ENCODE results near the gene EDARADD.

The EDARADD gene

GRCh38 chr1:236356141-236356540 lies 37.9 kb upstream of the EDARADD start:
- no peak overlapping the region for H2BK12ac ChIP-seq (ENCODE audit: low read length)
- no peak overlapping the region for H2AFZ ChIP-seq (ENCODE audit: low read length)
- no peak overlapping the region for H3K23ac ChIP-seq (ENCODE audit: low read depth, low read length, poor library complexity)
- no peak overlapping the region for H3K4me2 ChIP-seq (ENCODE audit: insufficient read depth, low read length, poor library complexity, severe bottlenecking)
- no peak for DNase-seq (ENCODE audit: low spot score)
- H3K9me3 ChIP-seq (replicated peaks in 1 of 2; ENCODE audit: control insufficient read depth in 2 of 2, insufficient read depth in 1 of 2, low read depth in 1 of 2, low read length in 2 of 2) = no peaks in the 10 kb centered on the region
- no peak overlapping the region for H2BK15ac ChIP-seq (ENCODE audit: low read length)
- no peak overlapping the region for H3K4me3 ChIP-seq (ENCODE audit: low read length in 2 of 2)
- no peak overlapping the region for H3K18ac ChIP-seq (ENCODE audit: low read length)
- no peak overlapping the region for H2BK5ac ChIP-seq (ENCODE audit: low read length)
- H4K91ac ChIP-seq (ENCODE audit: low read depth, low read length, poor library complexity) = no peak overlapping the region
- no peaks in the 10 kb centered on the region for H3K27me3 ChIP-seq (ENCODE audit: control insufficient read depth in 3 of 3, insufficient read depth in 3 of 3, low read depth in 1 of 3, low read length in 3 of 3)
- WGBS, 2 donors (ENCODE audit: extremely low coverage in 2 of 2, insufficient read length in 2 of 2, insufficient replicate concordance in 1 of 2) = no CpG with 5 or more reads among the region's 2 CpGs
- H3K36me3 ChIP-seq (replicated peaks in 1 of 2; ENCODE audit: control insufficient read depth in 2 of 2, insufficient read depth in 2 of 2, low read length in 2 of 2) = no peaks in the 10 kb centered on the region
- H3K79me1 ChIP-seq (ENCODE audit: low read depth, low read length) = no peaks in the 10 kb centered on the region
- no peak overlapping the region for H3K27ac ChIP-seq (replicated peaks; ENCODE audit: low read length)
- H3K14ac ChIP-seq (ENCODE audit: low read length) = no peak overlapping the region
- no peak overlapping the region for H3K9ac ChIP-seq (ENCODE audit: low read depth, low read length, poor library complexity)
- H3K4me1 ChIP-seq (ENCODE audit: control insufficient read depth in 2 of 2, insufficient read depth in 1 of 2, low read depth in 1 of 2, low read length in 2 of 2) = no peaks in the 10 kb centered on the region
- H3K4ac ChIP-seq (ENCODE audit: low read length) = no peak overlapping the region
- H2AK5ac ChIP-seq (ENCODE audit: low read depth, low read length) = no peak overlapping the region
- H2BK120ac ChIP-seq (ENCODE audit: low read depth, low read length) = no peak overlapping the region
- H4K8ac ChIP-seq (ENCODE audit: low read depth, low read length) = no peak overlapping the region

GRCh38 chr1:236361909-236362590 lies 32.0 kb upstream of the EDARADD start:
- Histone ChIP-seq H3K18ac (ENCODE audit: low read length) (no peak overlapping the region), H2BK120ac (ENCODE audit: low read depth, low read length) (no peak overlapping the region), H3K14ac (ENCODE audit: low read length) (no peak overlapping the region), H3K4ac (ENCODE audit: low read length) (no peak overlapping the region), H3K4me3 (ENCODE audit: low read length in 2 of 2) (no peak overlapping the region), H3K27me3 (ENCODE audit: control insufficient read depth in 3 of 3, insufficient read depth in 3 of 3, low read depth in 1 of 3, low read length in 3 of 3) (no peaks in the 10 kb centered on the region), H2AK5ac (ENCODE audit: low read depth, low read length) (no peak overlapping the region), H3K4me1 (ENCODE audit: control insufficient read depth in 2 of 2, insufficient read depth in 1 of 2, low read depth in 1 of 2, low read length in 2 of 2) (no peaks in the 10 kb centered on the region), H2BK12ac (ENCODE audit: low read length) (no peak overlapping the region), H3K9me3 (replicated peaks in 1 of 2; ENCODE audit: control insufficient read depth in 2 of 2, insufficient read depth in 1 of 2, low read depth in 1 of 2, low read length in 2 of 2) (no peaks in the 10 kb centered on the region), H4K8ac (ENCODE audit: low read depth, low read length) (no peak overlapping the region), H2BK15ac (ENCODE audit: low read length) (no peak overlapping the region), H4K91ac (ENCODE audit: low read depth, low read length, poor library complexity) (no peak overlapping the region), H3K4me2 (ENCODE audit: insufficient read depth, low read length, poor library complexity, severe bottlenecking) (no peak overlapping the region), H3K27ac (replicated peaks; ENCODE audit: low read length) (no peak overlapping the region), H3K9ac (ENCODE audit: low read depth, low read length, poor library complexity) (no peak overlapping the region), H3K23ac (ENCODE audit: low read depth, low read length, poor library complexity) (no peak overlapping the region), H3K36me3 (replicated peaks in 1 of 2; ENCODE audit: control insufficient read depth in 2 of 2, insufficient read depth in 2 of 2, low read length in 2 of 2) (no peaks in the 10 kb centered on the region), H2BK5ac (ENCODE audit: low read length) (no peak overlapping the region), H2AFZ (ENCODE audit: low read length) (no peak overlapping the region), H3K79me1 (ENCODE audit: low read depth, low read length) (no peaks in the 10 kb centered on the region)
- DNase-seq (ENCODE audit: low spot score) = no peak
- no CpG with 5 or more reads among the region's 7 CpGs for WGBS, 2 donors (ENCODE audit: extremely low coverage in 2 of 2, insufficient read length in 2 of 2, insufficient replicate concordance in 1 of 2)

GRCh38 chr1:236363237-236363636 lies 30.8 kb upstream of the EDARADD start:
- Histone ChIP-seq H2AK5ac (ENCODE audit: low read depth, low read length) (no peak overlapping the region), H2BK120ac (ENCODE audit: low read depth, low read length) (no peak overlapping the region), H3K18ac (ENCODE audit: low read length) (no peak overlapping the region), H3K23ac (ENCODE audit: low read depth, low read length, poor library complexity) (no peak overlapping the region), H2AFZ (ENCODE audit: low read length) (no peak overlapping the region), H3K79me1 (ENCODE audit: low read depth, low read length) (no peaks in the 10 kb centered on the region), H2BK12ac (ENCODE audit: low read length) (no peak overlapping the region), H3K9ac (ENCODE audit: low read depth, low read length, poor library complexity) (no peak overlapping the region), H3K4me3 (ENCODE audit: low read length in 2 of 2) (no peak overlapping the region), H3K14ac (ENCODE audit: low read length) (no peak overlapping the region), H3K27ac (replicated peaks; ENCODE audit: low read length) (no peak overlapping the region), H4K91ac (ENCODE audit: low read depth, low read length, poor library complexity) (no peak overlapping the region), H3K9me3 (replicated peaks in 1 of 2; ENCODE audit: control insufficient read depth in 2 of 2, insufficient read depth in 1 of 2, low read depth in 1 of 2, low read length in 2 of 2) (no peaks in the 10 kb centered on the region), H3K4ac (ENCODE audit: low read length) (no peak overlapping the region), H3K4me1 (ENCODE audit: control insufficient read depth in 2 of 2, insufficient read depth in 1 of 2, low read depth in 1 of 2, low read length in 2 of 2) (no peaks in the 10 kb centered on the region), H3K27me3 (ENCODE audit: control insufficient read depth in 3 of 3, insufficient read depth in 3 of 3, low read depth in 1 of 3, low read length in 3 of 3) (no peaks in the 10 kb centered on the region), H3K4me2 (ENCODE audit: insufficient read depth, low read length, poor library complexity, severe bottlenecking) (no peak overlapping the region), H2BK15ac (ENCODE audit: low read length) (no peak overlapping the region), H3K36me3 (replicated peaks in 1 of 2; ENCODE audit: control insufficient read depth in 2 of 2, insufficient read depth in 2 of 2, low read length in 2 of 2) (no peaks in the 10 kb centered on the region), H4K8ac (ENCODE audit: low read depth, low read length) (no peak overlapping the region), H2BK5ac (ENCODE audit: low read length) (no peak overlapping the region)
- DNase-seq (ENCODE audit: low spot score) = no peak
- WGBS, 2 donors (ENCODE audit: extremely low coverage in 2 of 2, insufficient read length in 2 of 2, insufficient replicate concordance in 1 of 2) = no CpG with 5 or more reads among the region's 5 CpGs

DNA sequence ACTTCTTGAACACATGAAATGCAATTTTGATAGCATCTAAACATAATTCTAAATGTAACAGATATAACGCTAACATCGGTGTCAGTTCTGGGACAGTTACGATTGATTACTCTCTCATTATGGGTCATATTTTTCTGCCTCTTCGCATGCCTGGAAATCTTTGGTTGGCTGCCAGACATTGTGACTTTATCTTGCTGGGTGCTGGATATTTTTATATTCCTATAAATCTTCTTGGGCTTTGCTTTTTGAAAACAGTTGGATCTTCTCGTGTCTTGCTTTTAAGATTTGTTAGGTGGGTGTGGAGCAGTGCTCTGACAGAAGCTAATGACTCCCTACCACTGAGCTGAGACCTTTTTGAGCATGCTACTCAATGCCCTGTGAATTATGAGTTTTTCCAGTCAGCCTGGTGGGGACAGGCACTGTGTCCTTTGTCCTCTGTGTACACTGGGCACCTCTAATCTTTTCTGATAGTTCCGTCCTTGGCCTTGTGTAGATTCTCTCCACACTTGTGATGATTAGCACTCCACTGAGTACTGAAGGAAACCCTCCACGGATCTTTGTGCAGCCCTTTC lies 28.0 kb upstream of the EDARADD start:
- H2AFZ ChIP-seq (ENCODE audit: low read length) = no peak overlapping the region

More for the DNA sequence above, 28.0 kb upstream of the EDARADD start:
- WGBS, 2 donors (ENCODE audit: extremely low coverage in 2 of 2, insufficient read length in 2 of 2, insufficient replicate concordance in 1 of 2) = no CpG with 5 or more reads among the region's 7 CpGs
- Histone ChIP-seq H3K4ac (ENCODE audit: low read length) (no peak overlapping the region), H3K27ac (replicated peaks; ENCODE audit: low read length) (no peak overlapping the region), H3K14ac (ENCODE audit: low read length) (no peak overlapping the region), H4K8ac (ENCODE audit: low read depth, low read length) (no peak overlapping the region), H3K79me1 (ENCODE audit: low read depth, low read length) (no peaks in the 10 kb centered on the region), H3K9ac (ENCODE audit: low read depth, low read length, poor library complexity) (no peak overlapping the region), H3K4me2 (ENCODE audit: insufficient read depth, low read length, poor library complexity, severe bottlenecking) (no peak overlapping the region), H2BK12ac (ENCODE audit: low read length) (no peak overlapping the region), H2AK5ac (ENCODE audit: low read depth, low read length) (no peak overlapping the region), H2BK5ac (ENCODE audit: low read length) (no peak overlapping the region), H2BK15ac (ENCODE audit: low read length) (no peak overlapping the region), H2BK120ac (ENCODE audit: low read depth, low read length) (no peak overlapping the region), H3K36me3 (replicated peaks in 1 of 2; ENCODE audit: control insufficient read depth in 2 of 2, insufficient read depth in 2 of 2, low read length in 2 of 2) (no peaks in the 10 kb centered on the region), H3K4me1 (ENCODE audit: control insufficient read depth in 2 of 2, insufficient read depth in 1 of 2, low read depth in 1 of 2, low read length in 2 of 2) (no peaks in the 10 kb centered on the region), H3K27me3 (ENCODE audit: control insufficient read depth in 3 of 3, insufficient read depth in 3 of 3, low read depth in 1 of 3, low read length in 3 of 3) (no peaks in the 10 kb centered on the region), H3K18ac (ENCODE audit: low read length) (no peak overlapping the region), H4K91ac (ENCODE audit: low read depth, low read length, poor library complexity) (no peak overlapping the region), H3K9me3 (replicated peaks in 1 of 2; ENCODE audit: control insufficient read depth in 2 of 2, insufficient read depth in 1 of 2, low read depth in 1 of 2, low read length in 2 of 2) (no peaks in the 10 kb centered on the region), H3K23ac (ENCODE audit: low read depth, low read length, poor library complexity) (no peak overlapping the region), H3K4me3 (ENCODE audit: low read length in 2 of 2) (no peak overlapping the region)
- no peak for DNase-seq (ENCODE audit: low spot score)

Data from neuronal stem cell (in vitro differentiated cells).